ENCODE data around the gene RPP30. TPM values are rescaled to one million over a fixed set of nuclear protein-coding genes. Genes with fewer than 3 reads are reported as not detected.

The RPP30 gene
- total and polyA plus RNA-seq, 2 of the 13 experiments (the other 11 are each of a cell fraction or from before 2014, with no cell fraction given) = 27.1 to 65.0 TPM

DNA sequence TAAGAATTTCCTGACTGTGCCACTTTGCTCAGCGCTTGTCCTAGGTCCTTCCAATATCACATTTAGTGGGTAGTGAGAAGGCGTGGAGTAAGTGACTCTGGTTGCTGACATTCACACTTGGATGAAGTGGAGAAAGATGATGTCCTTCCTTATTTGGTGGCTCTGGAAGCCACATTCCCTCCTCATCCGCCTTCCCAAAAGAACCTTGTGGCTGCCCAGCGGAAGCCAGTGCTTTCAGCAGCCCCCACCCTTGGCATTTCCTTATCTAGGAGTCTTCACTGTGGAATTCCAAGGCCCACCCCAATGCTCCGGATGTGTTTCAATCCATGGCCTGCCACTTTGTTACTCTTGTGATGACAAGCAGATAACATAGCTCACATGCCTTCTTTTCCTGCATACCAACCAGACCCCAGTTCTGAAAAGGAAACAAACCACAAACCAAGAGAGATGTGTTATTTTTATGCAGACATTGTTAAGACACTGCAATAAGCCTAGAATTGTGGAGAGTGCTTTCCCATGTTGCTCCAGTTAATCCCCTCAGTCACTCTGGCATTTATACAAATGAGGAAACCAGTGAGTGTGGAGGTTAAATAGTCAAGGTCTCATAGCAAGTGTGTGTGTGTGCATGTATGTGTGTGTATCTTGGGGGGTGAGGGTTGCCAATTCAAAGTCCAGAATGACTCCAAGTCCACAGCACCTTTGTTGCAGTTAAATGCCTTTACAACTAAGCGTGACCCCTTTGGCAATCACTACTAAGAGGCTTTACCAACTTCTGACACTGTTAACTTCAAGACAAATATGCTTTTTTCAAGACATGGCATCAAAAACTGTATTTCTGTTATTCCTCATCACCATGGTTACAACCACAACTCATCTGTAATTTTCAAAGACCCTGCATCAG lies 59.4 kb downstream of the RPP30 start (continued):
- TF ChIP-seq KAT7 (CRISPR knock-in tag; IDR thresholded peaks at IDR 0.05; ENCODE audit: borderline replicate concordance) = no peak
- TF ChIP-seq SMYD3 (CRISPR knock-in tag; IDR thresholded peaks at IDR 0.05) = 0 out of 2 replicates have a peak, but pooled peaks have one; percentile 34
- no peak for TF ChIP-seq MTF1 (CRISPR knock-in tag; IDR thresholded peaks at IDR 0.05)
- no peak for TF ChIP-seq ZBTB8A (CRISPR knock-in tag; IDR thresholded peaks at IDR 0.05; ENCODE audit: borderline replicate concordance, low read depth)
- TF ChIP-seq, protein P1, sequence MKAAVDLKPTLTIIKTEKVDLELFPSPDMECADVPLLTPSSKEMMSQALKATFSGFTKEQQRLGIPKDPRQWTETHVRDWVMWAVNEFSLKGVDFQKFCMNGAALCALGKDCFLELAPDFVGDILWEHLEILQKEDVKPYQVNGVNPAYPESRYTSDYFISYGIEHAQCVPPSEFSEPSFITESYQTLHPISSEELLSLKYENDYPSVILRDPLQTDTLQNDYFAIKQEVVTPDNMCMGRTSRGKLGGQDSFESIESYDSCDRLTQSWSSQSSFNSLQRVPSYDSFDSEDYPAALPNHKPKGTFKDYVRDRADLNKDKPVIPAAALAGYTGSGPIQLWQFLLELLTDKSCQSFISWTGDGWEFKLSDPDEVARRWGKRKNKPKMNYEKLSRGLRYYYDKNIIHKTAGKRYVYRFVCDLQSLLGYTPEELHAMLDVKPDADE (CRISPR knock-in tag; IDR thresholded peaks at IDR 0.05) = no peak
- TF ChIP-seq ZFP62 (CRISPR knock-in tag; IDR thresholded peaks at IDR 0.05) = no peak
- peak; percentile 25 for TF ChIP-seq TBL1XR1 (IDR thresholded peaks at IDR 0.05; ENCODE audit: borderline replicate concordance, low read length, partially characterized antibody)
- TF ChIP-seq ZNF660 (CRISPR knock-in tag; IDR thresholded peaks at IDR 0.05; ENCODE audit: borderline replicate concordance, low read depth) = no peak
- TF ChIP-seq ZSCAN21 (CRISPR knock-in tag; IDR thresholded peaks at IDR 0.05; ENCODE audit: borderline replicate concordance) = peak; percentile 76
- no peak for TF ChIP-seq ZNF546 (CRISPR knock-in tag; conservative IDR thresholded peaks at IDR 0.05)
- TF ChIP-seq, protein P2, sequence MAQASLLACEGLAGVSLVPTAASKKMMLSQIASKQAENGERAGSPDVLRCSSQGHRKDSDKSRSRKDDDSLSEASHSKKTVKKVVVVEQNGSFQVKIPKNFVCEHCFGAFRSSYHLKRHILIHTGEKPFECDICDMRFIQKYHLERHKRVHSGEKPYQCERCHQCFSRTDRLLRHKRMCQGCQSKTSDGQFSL (CRISPR knock-in tag; IDR thresholded peaks at IDR 0.05) = peak; percentile 81; the same call in 1 of the 2 replicates
- TF ChIP-seq RARA (CRISPR knock-in tag; IDR thresholded peaks at IDR 0.05) = peak; percentile 99
- TF ChIP-seq, protein P3, sequence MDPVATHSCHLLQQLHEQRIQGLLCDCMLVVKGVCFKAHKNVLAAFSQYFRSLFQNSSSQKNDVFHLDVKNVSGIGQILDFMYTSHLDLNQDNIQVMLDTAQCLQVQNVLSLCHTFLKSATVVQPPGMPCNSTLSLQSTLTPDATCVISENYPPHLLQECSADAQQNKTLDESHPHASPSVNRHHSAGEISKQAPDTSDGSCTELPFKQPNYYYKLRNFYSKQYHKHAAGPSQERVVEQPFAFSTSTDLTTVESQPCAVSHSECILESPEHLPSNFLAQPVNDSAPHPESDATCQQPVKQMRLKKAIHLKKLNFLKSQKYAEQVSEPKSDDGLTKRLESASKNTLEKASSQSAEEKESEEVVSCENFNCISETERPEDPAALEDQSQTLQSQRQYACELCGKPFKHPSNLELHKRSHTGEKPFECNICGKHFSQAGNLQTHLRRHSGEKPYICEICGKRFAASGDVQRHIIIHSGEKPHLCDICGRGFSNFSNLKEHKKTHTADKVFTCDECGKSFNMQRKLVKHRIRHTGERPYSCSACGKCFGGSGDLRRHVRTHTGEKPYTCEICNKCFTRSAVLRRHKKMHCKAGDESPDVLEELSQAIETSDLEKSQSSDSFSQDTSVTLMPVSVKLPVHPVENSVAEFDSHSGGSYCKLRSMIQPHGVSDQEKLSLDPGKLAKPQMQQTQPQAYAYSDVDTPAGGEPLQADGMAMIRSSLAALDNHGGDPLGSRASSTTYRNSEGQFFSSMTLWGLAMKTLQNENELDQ (CRISPR knock-in tag; IDR thresholded peaks at IDR 0.05; ENCODE audit: borderline replicate concordance) = no peak
- TF ChIP-seq ZNF773 (CRISPR knock-in tag; IDR thresholded peaks at IDR 0.05; ENCODE audit: borderline replicate concordance) = no peak
- TF ChIP-seq ZNF367 (CRISPR knock-in tag; IDR thresholded peaks at IDR 0.05; ENCODE audit: borderline replicate concordance) = no peak
- no peak for TF ChIP-seq XBP1 (CRISPR knock-in tag; IDR thresholded peaks at IDR 0.05)
- TF ChIP-seq ZNF83 (CRISPR knock-in tag; IDR thresholded peaks at IDR 0.05; ENCODE audit: borderline replicate concordance) = no peak
- TF ChIP-seq FOXP1 (IDR thresholded peaks at IDR 0.05) = no peak
- TF ChIP-seq FOXP1 (CRISPR knock-in tag; IDR thresholded peaks at IDR 0.05) = peak; percentile 89
- no peak for TF ChIP-seq NPAS2 (CRISPR knock-in tag; IDR thresholded peaks at IDR 0.05; ENCODE audit: borderline replicate concordance)
- TF ChIP-seq ZMYM3 (CRISPR knock-in tag; IDR thresholded peaks at IDR 0.05) = peak; percentile 73
- TF ChIP-seq ZC3H4 (CRISPR knock-in tag; IDR thresholded peaks at IDR 0.05; ENCODE audit: borderline replicate concordance) = no peak
- TF ChIP-seq RXRA (CRISPR knock-in tag; IDR thresholded peaks at IDR 0.05) = peak; percentile 89; the same call in 1 of the 2 replicates
- no peak for TF ChIP-seq ZNF674 (CRISPR knock-in tag; IDR thresholded peaks at IDR 0.05; ENCODE audit: low read depth)
- TF ChIP-seq, protein P4, sequence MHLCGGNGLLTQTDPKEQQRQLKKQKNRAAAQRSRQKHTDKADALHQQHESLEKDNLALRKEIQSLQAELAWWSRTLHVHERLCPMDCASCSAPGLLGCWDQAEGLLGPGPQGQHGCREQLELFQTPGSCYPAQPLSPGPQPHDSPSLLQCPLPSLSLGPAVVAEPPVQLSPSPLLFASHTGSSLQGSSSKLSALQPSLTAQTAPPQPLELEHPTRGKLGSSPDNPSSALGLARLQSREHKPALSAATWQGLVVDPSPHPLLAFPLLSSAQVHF (CRISPR knock-in tag; IDR thresholded peaks at IDR 0.05) = no peak
- TF ChIP-seq FOXK2 (IDR thresholded peaks at IDR 0.05) = 0 out of 2 replicates have a peak, but pooled peaks have one; percentile 9
- no peak for TF ChIP-seq HNRNPUL1 (IDR thresholded peaks at IDR 0.05; ENCODE audit: low read depth, low read length)
- no peak for TF ChIP-seq ARNT2 (CRISPR knock-in tag; IDR thresholded peaks at IDR 0.05; ENCODE audit: low read depth)

All from HepG2 (cell line).